C4-2B (cell line): ENCODE data around the gene DLG2.

ENCODE experiments used
- ZFX ChIP-seq: fragments of 450-650 bp; IDR thresholded peaks from 2 replicates; pipeline ENCODE4 v1.6.1; 2017
- TF ChIP-seq, protein P1 (sequence below): fragments of 450-650 bp; conservative IDR thresholded peaks from 2 replicates; pipeline ENCODE4 v1.5.1; 2017; ENCODE audit warnings: mild to moderate bottlenecking

DNA sequence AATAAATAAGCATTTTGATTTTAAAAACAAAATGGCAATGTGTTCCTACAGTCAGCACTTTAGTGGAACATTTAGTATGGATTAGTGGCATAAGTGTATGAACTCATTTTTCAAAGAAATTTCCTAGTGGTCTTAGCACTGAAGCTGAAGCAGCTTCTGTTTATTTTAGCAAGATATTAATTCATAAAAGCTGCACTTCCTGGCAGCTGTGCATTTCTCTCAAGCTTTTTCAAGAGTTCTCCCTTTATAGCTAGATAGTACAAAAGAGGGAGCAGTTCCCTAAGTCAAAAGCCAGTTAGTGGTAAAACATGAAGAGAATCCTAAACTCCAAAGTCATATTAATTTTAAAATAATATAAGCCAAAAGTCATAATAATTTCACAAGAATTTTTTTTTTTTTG is 1304.9 kb downstream of the DLG2 start:
- TF ChIP-seq, protein P1, sequence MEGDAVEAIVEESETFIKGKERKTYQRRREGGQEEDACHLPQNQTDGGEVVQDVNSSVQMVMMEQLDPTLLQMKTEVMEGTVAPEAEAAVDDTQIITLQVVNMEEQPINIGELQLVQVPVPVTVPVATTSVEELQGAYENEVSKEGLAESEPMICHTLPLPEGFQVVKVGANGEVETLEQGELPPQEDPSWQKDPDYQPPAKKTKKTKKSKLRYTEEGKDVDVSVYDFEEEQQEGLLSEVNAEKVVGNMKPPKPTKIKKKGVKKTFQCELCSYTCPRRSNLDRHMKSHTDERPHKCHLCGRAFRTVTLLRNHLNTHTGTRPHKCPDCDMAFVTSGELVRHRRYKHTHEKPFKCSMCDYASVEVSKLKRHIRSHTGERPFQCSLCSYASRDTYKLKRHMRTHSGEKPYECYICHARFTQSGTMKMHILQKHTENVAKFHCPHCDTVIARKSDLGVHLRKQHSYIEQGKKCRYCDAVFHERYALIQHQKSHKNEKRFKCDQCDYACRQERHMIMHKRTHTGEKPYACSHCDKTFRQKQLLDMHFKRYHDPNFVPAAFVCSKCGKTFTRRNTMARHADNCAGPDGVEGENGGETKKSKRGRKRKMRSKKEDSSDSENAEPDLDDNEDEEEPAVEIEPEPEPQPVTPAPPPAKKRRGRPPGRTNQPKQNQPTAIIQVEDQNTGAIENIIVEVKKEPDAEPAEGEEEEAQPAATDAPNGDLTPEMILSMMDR = no peak
- no peak for TF ChIP-seq ZFX
